ENCODE results near the gene KLHL1. TPM values are rescaled to one million over a fixed set of nuclear protein-coding genes. Genes with fewer than 3 reads are reported as not detected.
A peak's percentile ranks its signal among the peaks of the same experiment; 100 is the strongest.

The KLHL1 gene
- total RNA-seq, 1 donor from 2014 or later = not detected

DNA sequence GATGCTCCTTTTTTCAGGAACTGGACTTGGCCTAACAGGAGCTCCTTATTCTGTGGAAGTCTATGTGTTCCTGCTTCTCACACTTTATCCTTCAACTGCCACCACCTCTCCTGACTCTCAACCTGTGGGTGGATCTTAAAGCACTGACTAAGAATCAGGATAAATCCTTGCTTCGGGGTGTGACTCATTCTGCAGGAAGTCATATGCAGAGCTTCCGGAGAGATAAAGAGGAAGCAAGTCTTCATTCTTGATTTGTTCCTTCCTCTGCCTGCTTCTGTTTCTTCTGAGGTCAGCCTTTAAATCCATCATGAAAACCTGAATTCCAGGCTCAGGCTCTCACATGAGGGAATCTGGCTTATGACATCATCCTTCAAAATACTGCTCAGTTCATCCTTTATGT, 137.7 kb downstream of the KLHL1 start:
- no peak for TF ChIP-seq EZH2phosphoT487 (IDR thresholded peaks at IDR 0.05)
- TF ChIP-seq EZH2 (IDR thresholded peaks at IDR 0.05) = no peak
- no peak for TF ChIP-seq CTCF (IDR thresholded peaks at IDR 0.05)
- Mint-ChIP-seq H3K36me3 (no peaks in the 10 kb centered on the region), H3K4me1 (peaks cover 7% of the 10 kb centered on the region), H3K4me3 (no peak overlapping the region), H3K9me3 (no peaks in the 10 kb centered on the region), H3K27ac (no peak overlapping the region), H3K27me3 (ENCODE audit: insufficient read depth, low read depth) (no peaks in the 10 kb centered on the region)
- Histone ChIP-seq H3K27me3 (no peaks in the 10 kb centered on the region), H4K20me1 (ENCODE audit: low read depth) (no peaks in the 10 kb centered on the region), H3K4me2 (no peak overlapping the region), H3K9me3 (ENCODE audit: low read depth) (no peaks in the 10 kb centered on the region), H3K4me3 (no peak overlapping the region), H3K9ac (no peak overlapping the region), H3K79me2 (ENCODE audit: low read depth) (no peaks in the 10 kb centered on the region), H3K27ac (no peak overlapping the region), H3F3A (ENCODE audit: low read depth) (no peaks in the 10 kb centered on the region), H3K4me1 (no peaks in the 10 kb centered on the region), H3K36me3 (no peaks in the 10 kb centered on the region), H2AFZ (replicated peaks) (peak overlapping the region; percentile 39)
- DNase-seq (ENCODE audit: low spot score) = no peak

- Histone ChIP-seq H3K36me3 (no peaks in the 10 kb centered on the region), H3K4me3 (no peak overlapping the region), H3K4me1 (no peaks in the 10 kb centered on the region), H3K27ac (no peak overlapping the region), H3K27me3 (no peaks in the 10 kb centered on the region), H3K9me3 (ENCODE audit: low read depth) (no peaks in the 10 kb centered on the region), H3K9ac (no peak overlapping the region), H4K20me1 (ENCODE audit: low read depth) (no peaks in the 10 kb centered on the region), H2AFZ (replicated peaks) (peak overlapping the region; percentile 90), H3F3A (ENCODE audit: low read depth) (no peaks in the 10 kb centered on the region), H3K79me2 (ENCODE audit: low read depth) (no peaks in the 10 kb centered on the region), H3K4me2 (no peak overlapping the region)
- no peak for DNase-seq (ENCODE audit: low spot score)
- no peaks in the 10 kb centered on the region for H3K27me3 Mint-ChIP-seq (ENCODE audit: insufficient read depth, low read depth)
- H3K27ac Mint-ChIP-seq = no peak overlapping the region
- no peak overlapping the region for H3K4me3 Mint-ChIP-seq
- no peaks in the 10 kb centered on the region for H3K9me3 Mint-ChIP-seq
- no peaks in the 10 kb centered on the region for H3K36me3 Mint-ChIP-seq
- H3K4me1 Mint-ChIP-seq = no peaks in the 10 kb centered on the region
- no peak for TF ChIP-seq EZH2phosphoT487 (IDR thresholded peaks at IDR 0.05)
- no peak for TF ChIP-seq EZH2 (IDR thresholded peaks at IDR 0.05)
- no peak for TF ChIP-seq CTCF (IDR thresholded peaks at IDR 0.05)
These were observed 149.2 kb downstream of the KLHL1 start for GRCh38 chr13:69959046-69959445.

DNA sequence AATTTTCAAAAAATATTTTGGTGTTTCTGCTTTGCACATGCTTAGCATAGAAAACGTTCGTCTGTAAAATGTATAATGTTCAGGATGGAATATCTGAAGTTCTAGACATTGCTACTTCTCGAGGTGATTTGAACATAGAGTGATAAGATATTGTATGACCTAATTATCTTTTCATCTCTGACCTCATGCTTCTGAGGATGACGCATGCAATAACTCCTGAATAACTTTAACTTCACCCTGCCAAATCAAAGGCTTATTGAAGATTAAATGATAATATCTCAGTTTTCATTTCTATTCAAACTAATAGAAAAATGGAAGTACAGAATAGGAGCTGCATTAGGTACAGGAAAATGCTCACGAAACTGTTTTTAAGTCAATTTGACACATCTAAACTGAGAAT, 151.4 kb downstream of the KLHL1 start:
- Mint-ChIP-seq H3K9me3 (no peaks in the 10 kb centered on the region), H3K27me3 (ENCODE audit: insufficient read depth, low read depth) (no peaks in the 10 kb centered on the region), H3K27ac (no peak overlapping the region), H3K36me3 (no peaks in the 10 kb centered on the region), H3K4me1 (no peaks in the 10 kb centered on the region), H3K4me3 (no peak overlapping the region)
- no peak overlapping the region for H2AFZ ChIP-seq (replicated peaks)
- no peaks in the 10 kb centered on the region for H3K9me3 ChIP-seq (ENCODE audit: low read depth)
- no peaks in the 10 kb centered on the region for H3K27me3 ChIP-seq
- H4K20me1 ChIP-seq (ENCODE audit: low read depth) = no peaks in the 10 kb centered on the region
- no peak overlapping the region for H3K9ac ChIP-seq
- no peaks in the 10 kb centered on the region for H3K36me3 ChIP-seq
- DNase-seq (ENCODE audit: low spot score) = no peak
- H3K4me3 ChIP-seq = no peak overlapping the region
- no peaks in the 10 kb centered on the region for H3K4me1 ChIP-seq
- no peak overlapping the region for H3K4me2 ChIP-seq
- H3K27ac ChIP-seq = no peak overlapping the region
- no peaks in the 10 kb centered on the region for H3F3A ChIP-seq (ENCODE audit: low read depth)
- no peak for TF ChIP-seq EZH2phosphoT487 (IDR thresholded peaks at IDR 0.05)
- TF ChIP-seq EZH2 (IDR thresholded peaks at IDR 0.05) = no peak
- no peak for TF ChIP-seq CTCF (IDR thresholded peaks at IDR 0.05)
- H3K79me2 ChIP-seq (ENCODE audit: low read depth) = no peaks in the 10 kb centered on the region

Measured in neural progenitor cell (in vitro differentiated cells).